NCI-H2196 treated with DMSO at 0.1 percent for 48 hours (cell line): ENCODE measurements around the gene LAMA5.

Source experiments
- DNase-seq: peaks from one replicate; lab custom pipeline; 2025; ENCODE audit not compliant: unreplicated experiment; lab: John Stamatoyannopoulos, UW

LAMA5 gene

GRCh38 chr20:62329389-62330377 lies 37.4 kb downstream of the LAMA5 start:
- no peak for DNase-seq

GRCh38 chr20:62328684-62329388 lies 38.3 kb downstream of the LAMA5 start:
- no peak for DNase-seq

DNA sequence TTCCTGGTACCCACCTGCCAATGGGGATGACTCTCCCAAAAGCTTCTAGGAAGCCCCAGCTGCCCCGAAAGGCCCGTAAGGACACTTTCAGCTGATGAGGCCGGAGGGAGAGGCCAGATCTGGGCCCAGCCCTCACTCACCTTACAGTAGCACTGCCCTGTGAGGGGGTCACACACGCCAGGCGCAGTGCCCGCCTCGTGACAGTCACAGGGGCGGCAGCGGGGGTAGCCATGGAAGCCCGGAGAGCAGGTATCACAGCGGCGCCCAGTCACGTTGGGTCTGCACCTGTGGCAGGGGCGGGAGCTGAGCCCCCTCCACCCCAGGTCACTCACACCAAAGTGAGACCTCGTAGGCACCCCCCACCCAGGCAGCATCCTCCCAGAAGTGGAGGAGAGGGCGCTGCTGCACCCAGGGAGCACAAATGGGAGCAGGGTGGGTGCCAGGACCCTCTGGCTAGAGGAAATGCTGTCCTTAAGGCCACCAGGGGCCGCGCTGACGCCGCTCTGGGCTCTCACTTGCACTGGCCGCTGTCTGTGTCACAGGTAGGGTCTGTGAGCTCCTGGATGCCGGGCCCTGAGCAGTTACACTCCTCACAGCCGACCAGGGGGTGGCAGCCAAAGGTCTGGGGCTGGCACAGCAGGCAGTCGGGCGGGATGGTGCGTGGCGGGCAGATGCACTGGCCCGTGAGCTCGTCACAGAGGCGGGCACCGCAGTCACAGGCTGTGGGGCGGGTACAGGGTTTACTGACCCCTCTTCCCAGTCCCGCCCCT lies 39.2 kb downstream of the LAMA5 start:
- DNase-seq: no peak

DNA sequence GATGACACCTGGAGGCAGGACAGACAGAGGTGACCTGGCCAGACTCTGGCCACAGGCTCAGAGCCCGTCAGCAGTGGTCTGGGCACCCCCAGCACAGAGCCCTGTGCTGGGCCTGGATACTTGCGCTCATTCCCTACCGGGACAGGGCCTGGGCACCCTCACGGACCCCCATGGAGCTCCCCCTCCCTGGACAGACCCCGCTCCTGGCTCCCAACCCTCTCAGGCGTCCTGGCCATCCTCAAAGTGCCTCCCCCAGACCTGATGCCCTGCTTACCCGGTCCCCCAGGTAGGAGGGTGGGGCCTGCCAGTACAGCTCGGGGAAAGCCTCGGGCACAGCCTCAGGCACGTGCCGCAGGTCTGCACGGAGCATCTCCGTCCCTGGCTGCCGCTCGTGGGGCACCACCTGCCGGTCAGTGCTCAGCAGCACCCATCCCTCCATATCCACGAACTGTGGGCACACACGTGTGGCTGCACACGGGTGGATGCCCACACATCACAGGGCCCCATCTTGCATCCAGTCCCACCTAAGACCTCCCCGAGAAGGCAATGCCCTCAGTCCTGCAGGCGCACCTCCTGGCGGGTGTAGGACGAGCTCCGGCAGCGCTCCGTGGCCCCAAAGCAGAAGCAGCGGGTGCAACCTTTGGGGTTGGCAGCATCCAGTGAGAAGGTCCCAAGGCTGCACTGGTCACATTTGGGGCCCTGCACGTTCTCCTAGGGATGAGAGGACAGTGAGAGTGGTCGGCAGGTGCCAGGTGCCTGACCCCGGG lies 40.0 kb downstream of the LAMA5 start:
- DNase-seq: no peak

DNA sequence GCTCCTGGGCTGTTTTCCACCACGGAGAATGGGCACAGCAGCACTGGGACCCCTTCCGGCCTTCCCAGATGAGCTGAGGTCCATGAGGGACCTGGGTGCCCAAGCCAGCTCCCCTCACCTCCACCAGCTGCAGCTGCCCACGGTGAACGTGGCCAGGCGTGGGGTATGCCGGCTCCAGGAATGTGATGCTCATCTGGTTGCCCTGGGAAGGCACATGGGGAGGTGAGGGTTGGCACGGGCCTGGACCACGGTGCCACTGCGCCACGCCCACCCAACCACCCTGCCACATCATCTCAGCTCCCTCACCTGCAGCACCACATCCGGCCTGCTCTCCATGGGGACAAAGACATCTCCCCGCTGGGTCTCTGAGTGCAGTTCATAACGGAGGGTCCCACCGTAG lies 40.6 kb downstream of the LAMA5 start:
- no peak for DNase-seq

DNA sequence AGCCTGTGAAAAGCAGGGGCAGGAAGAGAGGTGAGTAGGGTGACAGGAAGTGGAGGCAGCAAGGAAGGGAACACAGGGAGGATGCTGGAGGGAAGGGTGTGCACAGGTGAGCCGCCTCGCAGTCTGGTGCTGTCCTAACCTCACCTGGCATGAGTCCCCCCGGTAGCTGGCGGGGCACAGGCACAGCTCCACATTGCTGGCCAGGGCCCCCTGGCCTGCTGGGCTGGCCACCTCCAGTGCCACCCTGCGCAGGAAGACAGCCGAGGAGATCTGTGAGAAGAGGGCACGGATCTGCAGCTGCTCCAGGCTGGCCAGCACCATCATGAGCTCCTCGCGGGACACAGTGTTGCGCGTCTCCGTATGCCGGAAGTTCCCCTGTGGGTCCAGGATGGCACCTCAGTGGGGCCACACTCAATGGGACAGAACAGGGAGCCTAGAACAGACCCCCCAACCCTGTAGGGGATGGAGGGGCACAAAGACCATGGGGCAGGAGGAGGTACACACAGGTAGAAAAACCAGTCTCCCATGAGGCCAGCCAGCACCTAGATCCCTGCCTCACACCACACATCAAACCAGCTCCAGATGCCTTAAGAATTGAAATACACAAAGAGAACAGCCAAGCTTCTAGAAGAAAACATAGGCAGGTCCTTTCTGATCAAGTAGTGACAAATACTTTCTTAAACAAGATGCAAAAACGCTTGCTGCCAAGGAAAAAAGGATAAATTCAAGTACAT lies 41.8 kb downstream of the LAMA5 start:
- no peak for DNase-seq

GRCh38 chr20:62323980-62324906 lies 42.9 kb downstream of the LAMA5 start:
- DNase-seq: no peak

DNA sequence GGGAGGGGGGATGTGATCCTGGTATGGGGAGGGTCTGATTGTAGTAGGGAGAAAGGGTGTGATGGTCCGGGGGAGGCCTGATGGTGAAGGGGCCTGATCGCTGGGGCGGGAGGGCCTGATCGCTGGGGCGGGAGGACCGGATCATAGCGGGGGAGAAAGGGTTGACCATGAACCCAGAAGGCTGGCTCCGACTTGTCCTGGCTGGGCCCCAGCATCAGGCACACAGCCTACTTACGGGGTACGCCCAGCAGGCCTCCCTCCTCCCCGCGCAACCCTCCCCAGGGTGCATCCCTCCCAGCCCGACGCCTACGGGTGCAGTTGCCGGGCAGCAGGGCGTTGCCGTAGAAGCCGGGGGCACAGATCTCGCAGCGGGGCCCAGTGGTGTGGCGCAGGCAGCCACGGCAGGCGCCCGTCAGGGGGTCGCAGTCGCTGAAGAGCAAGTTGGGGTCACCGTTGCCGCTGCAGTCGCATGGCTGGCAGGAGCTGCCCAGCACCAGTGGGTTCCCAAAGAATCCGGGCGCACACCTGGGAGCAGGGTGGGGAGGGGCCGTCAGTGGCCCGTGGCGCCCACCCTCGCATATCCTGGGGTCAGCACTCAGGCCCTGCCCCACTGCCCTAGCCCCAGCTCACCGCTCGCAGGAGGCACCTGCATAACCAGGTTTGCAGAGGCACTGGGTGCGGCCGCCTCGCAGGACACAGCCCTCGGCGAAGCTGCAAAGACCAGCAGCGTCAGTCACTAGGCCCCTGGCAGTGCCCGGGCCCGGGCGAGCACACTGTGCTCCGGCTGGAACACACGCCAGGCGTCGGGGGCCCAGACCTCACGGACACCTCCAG lies 43.7 kb downstream of the LAMA5 start:
- no peak for DNase-seq

GRCh38 chr20:62322492-62323041 lies 44.5 kb downstream of the LAMA5 start:
- DNase-seq: no peak

GRCh38 chr20:62321975-62322374 lies 45.1 kb downstream of the LAMA5 start:
- no peak for DNase-seq

GRCh38 chr20:62321521-62321948 lies 45.6 kb downstream of the LAMA5 start:
- no peak for DNase-seq

- no peak for DNase-seq
Observed at GRCh38 chr20:62320581-62321354, 46.3 kb downstream of the LAMA5 start.

- no peak for DNase-seq
Observed at GRCh38 chr20:62319346-62319909, 47.7 kb downstream of the LAMA5 start.

DNA sequence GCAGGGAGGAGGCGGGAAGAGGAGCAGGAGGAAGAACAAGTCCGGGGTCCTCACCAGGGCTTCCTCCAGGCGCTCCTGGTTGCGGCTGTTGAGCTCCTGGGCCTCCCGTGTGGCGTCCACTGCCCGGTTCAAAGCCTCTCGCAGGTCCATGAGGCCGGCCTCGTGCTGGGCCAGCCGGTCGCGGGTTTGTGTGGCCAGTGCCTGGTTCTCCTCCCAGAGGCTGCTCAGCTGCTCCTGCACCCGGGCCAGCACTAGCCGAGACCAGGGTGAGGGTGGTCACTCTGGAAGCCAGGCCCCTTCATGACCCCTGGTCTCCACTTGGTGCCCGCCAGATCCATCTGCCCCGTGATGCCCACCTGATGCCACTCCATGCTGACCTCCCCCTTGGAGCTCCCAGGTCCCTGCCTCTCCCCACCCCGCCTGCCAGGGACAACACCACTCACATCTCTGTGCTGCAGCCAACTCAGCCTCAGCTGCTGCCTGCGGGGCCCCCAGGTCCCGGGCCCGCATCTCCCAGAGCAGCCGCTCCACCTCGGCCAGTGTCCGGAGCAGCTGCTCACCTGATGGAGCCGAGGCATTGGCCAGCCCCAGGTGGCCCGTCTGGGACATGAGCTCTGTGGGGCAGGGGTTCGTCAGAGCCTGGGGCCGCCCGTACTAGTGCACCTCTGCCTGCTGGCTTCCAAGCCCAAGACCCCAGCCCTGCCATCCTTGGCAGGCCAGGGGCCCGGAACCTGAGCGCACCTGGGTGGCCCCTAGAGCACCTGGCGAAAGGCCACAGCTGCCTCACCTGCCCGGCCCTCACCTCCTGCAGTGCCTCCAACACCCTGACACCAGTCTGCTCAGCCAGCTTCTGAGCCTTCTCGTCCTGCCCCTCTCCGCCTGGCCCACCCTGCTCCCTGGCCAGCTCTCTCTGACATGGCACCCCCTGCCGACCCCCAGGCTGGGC lies 48.4 kb downstream of the LAMA5 start:
- no peak for DNase-seq

DNA sequence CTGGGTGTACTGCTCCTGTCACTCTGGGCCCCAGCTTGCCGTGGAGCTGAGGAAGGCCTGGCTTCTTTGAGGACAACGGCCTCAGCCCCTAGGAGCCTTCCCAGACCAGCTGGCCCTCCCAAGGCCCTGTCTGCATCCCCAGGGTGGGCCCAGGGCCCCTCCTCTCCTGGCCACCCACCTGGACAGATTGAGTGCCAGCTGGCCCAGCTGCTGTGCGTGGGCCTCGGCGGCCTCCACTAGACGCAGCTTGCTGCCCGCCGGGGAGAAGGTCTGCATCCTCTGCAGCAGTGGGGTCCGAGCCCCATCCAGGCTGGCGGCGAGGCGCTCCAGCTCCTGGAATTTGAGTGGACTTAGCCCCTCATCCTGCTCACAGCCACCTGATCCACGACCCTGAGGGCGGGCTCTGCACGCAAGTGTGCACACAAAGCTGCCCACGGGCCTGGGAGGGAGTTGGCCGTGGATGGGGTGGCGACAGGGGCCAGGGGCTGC lies 49.9 kb downstream of the LAMA5 start:
- no peak for DNase-seq
